Activated naive CD8-positive, alpha-beta T cell treated with anti-CD3 and anti-CD28 coated beads, Interleukin-2, amount 50 U/mL, for 24 hours (primary cell): Measurements from ENCODE around the gene IGFL4.

Experiments used
- ATAC-seq: fragments of 150-1000 bp; cut with Tn5 transposase; one replicate; pipeline ENCODE4 v1.10.0; 2021
- DNase-seq: peaks from one replicate; pipeline ENCODE4 v3.0.0; 2021
- H3K27ac Mint-ChIP-seq: one replicate; pipeline ENCODE4 v1.8.0; 2021; ENCODE audit warnings: mild to moderate bottlenecking, mixed read lengths
- H3K27me3 Mint-ChIP-seq: one replicate; pipeline ENCODE4 v1.8.0; 2021; ENCODE audit warnings: mixed read lengths
- H3K36me3 Mint-ChIP-seq: one replicate; pipeline ENCODE4 v1.8.0; 2021; ENCODE audit warnings: low read depth, mixed read lengths
- H3K4me1 Mint-ChIP-seq: one replicate; pipeline ENCODE4 v1.8.0; 2021; ENCODE audit warnings: mixed read lengths
- H3K4me3 Mint-ChIP-seq: one replicate; pipeline ENCODE4 v1.8.0; 2021; ENCODE audit warnings: mild to moderate bottlenecking, moderate library complexity, mixed read lengths
- H3K9me3 Mint-ChIP-seq: one replicate; pipeline ENCODE4 v1.8.0; 2021; ENCODE audit warnings: mixed read lengths

Gene IGFL4

DNA sequence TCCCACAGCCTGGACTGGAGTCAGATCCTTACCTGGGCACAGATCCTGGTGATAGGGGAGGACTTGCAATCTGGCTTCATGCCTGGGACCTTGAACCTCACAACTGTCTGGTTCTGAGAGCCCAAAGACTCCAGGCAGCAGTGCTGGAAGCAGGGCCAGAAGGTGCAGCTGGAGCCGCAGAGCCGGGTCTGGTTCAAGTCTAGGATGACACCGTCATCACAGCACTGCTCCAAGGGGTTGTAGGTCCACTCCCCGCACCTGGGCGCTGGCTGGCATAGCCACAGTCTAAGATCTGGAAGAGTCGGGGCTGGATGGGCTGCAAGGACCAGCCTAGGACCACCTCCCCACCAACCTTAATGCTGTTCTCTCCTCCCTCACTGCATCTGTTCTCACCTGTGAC, 677 bp downstream of the IGFL4 start:
- ATAC-seq, result no peak
- H3K4me1 Mint-ChIP-seq, result no peaks in the 10 kb centered on the region
- no peaks in the 10 kb centered on the region for H3K36me3 Mint-ChIP-seq
- H3K27ac Mint-ChIP-seq, result no peak overlapping the region
- H3K4me3 Mint-ChIP-seq, result no peak overlapping the region
- peaks cover 47% of the 10 kb centered on the region for H3K27me3 Mint-ChIP-seq
- H3K9me3 Mint-ChIP-seq, result no peaks in the 10 kb centered on the region
- no peak for DNase-seq

DNA sequence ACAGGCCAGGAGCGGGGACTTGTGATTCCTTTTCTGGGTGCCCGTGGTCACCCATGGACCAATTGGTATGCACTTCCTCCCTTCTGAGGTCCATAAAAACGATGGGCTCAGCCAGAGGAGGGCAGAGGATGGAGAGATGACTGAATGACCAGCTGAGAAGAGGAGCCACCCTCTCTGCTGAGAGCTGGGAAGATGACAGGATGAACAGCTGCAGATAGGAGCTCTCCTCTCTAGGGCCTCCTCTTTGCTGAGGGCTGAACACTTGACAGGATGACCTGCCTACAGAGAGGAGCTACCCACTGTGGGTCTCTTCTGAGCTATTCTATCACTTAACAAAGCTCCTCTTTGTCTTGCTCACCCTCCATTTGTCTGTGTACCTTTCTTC, 4.1 kb downstream of the IGFL4 start:
- DNase-seq, result no peak
- ATAC-seq, result no peak
- Mint-ChIP-seq H3K27me3 (peaks cover 24% of the 10 kb centered on the region), H3K4me3 (no peak overlapping the region), H3K4me1 (no peaks in the 10 kb centered on the region), H3K9me3 (no peaks in the 10 kb centered on the region), H3K27ac (no peak overlapping the region), H3K36me3 (no peaks in the 10 kb centered on the region)

DNA sequence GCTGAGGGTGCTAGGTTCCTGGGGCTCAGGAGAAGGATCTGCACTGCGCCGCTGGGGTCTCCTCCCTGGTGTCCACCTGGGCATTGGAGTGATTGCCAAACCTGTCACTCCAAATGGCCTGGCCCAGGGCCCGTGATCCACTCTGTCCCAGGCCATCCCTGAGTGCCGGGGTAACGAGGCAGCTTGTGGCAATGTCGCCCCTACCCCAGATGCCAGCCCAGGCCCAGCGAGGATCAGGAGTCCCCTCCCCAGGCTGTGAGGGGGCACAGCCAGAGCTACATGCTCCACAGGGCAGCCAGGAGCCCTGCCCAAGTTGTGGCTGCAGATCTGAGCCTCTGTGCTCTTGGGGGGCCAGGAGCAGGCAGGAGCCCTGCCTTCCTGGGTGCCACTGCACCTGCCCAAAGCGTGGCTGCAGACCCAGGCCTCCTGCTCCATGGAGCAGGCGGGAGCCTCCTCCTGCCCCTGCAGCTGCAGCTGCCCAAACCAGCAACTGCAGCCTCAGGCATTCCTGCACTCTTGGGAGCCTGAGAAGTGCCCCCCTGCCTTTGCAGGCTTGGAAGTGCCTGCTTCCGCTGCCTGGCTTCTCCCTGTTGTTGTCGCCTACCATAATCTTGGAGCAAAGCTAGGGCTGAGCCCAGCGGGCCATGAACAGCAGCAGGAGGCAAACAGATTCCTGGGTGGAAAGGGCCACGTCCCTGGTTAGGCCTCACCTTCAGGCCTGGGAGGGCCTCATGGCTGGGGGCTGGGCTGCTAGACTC, 4.6 kb downstream of the IGFL4 start:
- Mint-ChIP-seq H3K9me3 (no peaks in the 10 kb centered on the region), H3K27ac (no peak overlapping the region), H3K36me3 (no peaks in the 10 kb centered on the region), H3K27me3 (peaks cover 20% of the 10 kb centered on the region), H3K4me1 (no peaks in the 10 kb centered on the region), H3K4me3 (no peak overlapping the region)
- DNase-seq (no peak), ATAC-seq (no peak)

DNA sequence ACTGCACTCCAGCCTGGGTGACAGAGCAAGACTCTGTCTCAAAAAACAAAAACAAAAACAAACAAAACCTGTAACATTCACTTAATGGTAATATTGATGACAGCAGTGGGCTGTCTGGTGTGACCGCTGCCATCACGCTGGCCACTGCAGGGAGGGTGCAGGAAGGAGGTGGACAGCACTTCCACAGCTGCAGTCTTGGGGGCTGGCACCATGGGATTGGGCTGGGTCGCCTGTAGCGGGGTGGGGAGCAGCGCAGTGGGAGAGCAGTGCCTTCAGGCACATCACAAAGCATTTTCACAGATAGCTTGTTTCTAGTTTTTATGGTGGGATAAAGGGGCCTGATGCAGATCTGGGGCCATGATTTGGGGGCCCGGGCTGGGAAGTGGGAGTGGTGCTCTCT, 5.3 kb downstream of the IGFL4 start:
- Mint-ChIP-seq H3K4me3 (no peak overlapping the region), H3K36me3 (no peaks in the 10 kb centered on the region), H3K9me3 (no peaks in the 10 kb centered on the region), H3K4me1 (no peaks in the 10 kb centered on the region), H3K27ac (no peak overlapping the region), H3K27me3 (peaks cover 15% of the 10 kb centered on the region)
- DNase-seq (no peak), ATAC-seq (no peak)

DNA sequence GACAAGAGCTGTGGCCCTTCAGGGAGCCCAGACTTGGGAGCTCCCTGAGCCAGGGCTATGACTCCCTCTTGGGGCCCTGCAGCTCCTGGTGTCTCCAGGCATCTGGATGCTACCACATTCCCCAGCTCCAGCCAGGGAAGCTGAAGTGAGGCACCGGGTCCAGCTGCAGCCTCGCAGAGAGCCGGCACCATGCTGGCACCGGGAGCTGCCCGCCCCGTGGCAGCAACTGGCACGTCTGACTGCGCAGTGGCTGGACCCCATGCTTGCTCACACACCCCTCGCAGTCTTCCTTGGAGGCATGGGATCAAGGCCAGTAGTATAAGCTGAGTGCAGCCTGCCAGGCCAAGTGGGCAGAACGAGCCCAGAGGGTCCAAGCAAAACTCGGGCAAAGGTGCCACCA, 7.4 kb downstream of the IGFL4 start:
- Mint-ChIP-seq H3K4me3 (no peak overlapping the region), H3K27me3 (peaks cover 14% of the 10 kb centered on the region), H3K27ac (no peak overlapping the region), H3K9me3 (no peaks in the 10 kb centered on the region), H3K4me1 (peaks cover 2% of the 10 kb centered on the region), H3K36me3 (no peaks in the 10 kb centered on the region)
- DNase-seq, result no peak
- ATAC-seq, result no peak

DNA sequence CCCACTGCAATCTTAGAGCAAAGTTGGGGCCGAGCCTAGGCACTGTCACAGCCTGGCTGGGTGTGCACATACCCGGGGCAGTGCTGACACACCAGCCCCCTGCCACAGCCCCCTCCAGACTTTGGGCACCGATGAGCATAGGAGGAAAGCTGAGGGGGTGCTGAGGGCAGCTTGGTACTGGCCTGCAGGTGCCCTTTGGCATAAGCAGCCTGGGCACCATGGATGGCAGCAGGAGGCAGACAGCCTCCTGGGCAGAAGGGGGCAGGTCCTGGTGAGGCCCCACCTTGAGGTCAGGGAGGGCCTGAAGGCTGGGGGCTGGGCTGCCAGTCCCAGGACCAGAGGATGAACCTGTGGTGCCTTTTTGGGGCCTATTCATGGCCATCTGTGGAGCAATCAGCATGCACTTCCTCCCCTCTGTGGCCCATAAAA, 8.2 kb downstream of the IGFL4 start:
- no peak overlapping the region for H3K4me3 Mint-ChIP-seq

DNA sequence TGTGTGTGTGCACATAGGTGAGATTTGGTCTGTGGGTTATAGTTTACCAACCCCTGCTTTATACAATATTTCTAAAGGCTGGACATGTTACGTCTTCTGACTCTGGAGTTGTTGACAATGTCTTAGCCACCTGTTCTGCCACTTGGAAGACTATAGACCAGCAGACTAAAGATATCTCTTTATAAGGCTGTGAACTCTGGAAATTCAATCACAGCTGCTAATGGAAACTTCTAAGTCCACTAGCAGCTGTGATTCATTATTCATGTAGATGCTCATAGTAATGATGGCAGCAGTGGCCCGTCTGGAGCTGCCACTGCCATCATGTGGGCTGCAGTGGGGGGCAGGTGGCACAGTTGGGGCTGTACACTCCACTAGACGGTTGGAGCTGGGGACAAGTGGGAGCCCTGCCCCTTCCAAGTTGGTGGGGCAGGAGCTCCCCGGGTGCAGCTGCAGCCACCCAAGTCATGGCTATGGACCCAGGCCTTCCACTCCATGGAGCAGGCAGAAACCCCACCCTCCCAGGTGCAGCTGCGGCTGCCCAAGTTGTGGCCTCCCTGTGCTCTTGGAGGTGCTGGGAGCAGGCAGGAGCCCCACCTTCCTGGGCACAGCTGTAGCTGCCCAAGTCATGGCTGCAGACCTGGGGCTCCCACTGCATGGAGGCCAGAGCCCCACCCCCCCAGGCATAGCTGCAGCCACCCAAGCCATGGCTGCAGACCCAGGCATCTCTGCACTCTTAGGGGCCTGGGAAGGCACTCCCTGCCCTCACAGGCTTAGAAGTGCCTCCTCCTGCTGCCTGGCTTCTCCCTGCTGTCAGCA, 8.8 kb downstream of the IGFL4 start:
- H3K4me1 Mint-ChIP-seq, result peaks cover 2% of the 10 kb centered on the region
- H3K27ac Mint-ChIP-seq, result no peak overlapping the region
- peaks cover 14% of the 10 kb centered on the region for H3K27me3 Mint-ChIP-seq
- H3K9me3 Mint-ChIP-seq, result no peaks in the 10 kb centered on the region
- DNase-seq, result no peak
- H3K36me3 Mint-ChIP-seq, result no peaks in the 10 kb centered on the region
- H3K4me3 Mint-ChIP-seq, result no peak overlapping the region
- ATAC-seq, result no peak

More for the DNA sequence above, 8.2 kb downstream of the IGFL4 start:
- Mint-ChIP-seq H3K27me3 (peaks cover 14% of the 10 kb centered on the region), H3K9me3 (no peaks in the 10 kb centered on the region), H3K36me3 (no peaks in the 10 kb centered on the region), H3K27ac (no peak overlapping the region), H3K4me1 (peaks cover 2% of the 10 kb centered on the region)
- ATAC-seq (no peak), DNase-seq (no peak)

DNA sequence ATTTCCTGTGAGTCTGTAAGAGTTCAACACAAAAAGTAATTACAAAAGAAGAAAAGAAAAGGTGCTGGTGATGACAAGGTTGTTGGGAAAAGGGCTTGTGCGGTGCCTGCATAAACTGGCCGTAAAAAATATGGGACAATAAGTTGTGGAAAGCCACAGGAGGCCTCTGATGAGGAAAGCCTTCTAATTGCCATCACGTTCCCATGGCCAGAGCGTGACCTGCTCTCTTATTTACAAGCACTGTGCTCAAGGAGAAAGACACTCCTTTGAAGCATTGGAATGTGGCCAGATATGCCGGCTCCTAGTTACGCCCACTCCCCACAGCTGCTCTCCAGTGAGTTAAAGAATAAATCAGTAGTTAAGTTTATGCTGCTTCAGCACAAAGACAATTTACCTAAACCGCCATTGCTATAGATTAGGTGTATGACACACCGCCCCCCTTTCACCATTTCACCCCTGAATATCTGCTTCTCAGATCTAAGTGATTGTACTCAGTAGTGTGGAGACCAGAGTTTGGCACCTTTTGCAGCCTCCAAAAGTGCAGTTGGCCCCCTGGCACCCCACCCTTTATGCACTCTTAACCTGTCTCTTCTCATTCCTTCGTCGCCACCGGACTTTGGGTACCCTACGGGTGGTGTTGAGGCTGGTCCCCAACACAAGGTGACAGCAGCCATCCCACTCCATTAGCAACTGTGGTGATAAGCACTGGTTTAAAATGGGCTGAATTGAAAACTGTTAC, 9.8 kb downstream of the IGFL4 start:
- peaks cover 11% of the 10 kb centered on the region for H3K4me1 Mint-ChIP-seq
- ATAC-seq (no peak), DNase-seq (no peak)
- peaks cover 24% of the 10 kb centered on the region for H3K27me3 Mint-ChIP-seq
- no peaks in the 10 kb centered on the region for H3K9me3 Mint-ChIP-seq
- no peak overlapping the region for H3K4me3 Mint-ChIP-seq
- no peaks in the 10 kb centered on the region for H3K36me3 Mint-ChIP-seq
- H3K27ac Mint-ChIP-seq, result no peak overlapping the region

DNA sequence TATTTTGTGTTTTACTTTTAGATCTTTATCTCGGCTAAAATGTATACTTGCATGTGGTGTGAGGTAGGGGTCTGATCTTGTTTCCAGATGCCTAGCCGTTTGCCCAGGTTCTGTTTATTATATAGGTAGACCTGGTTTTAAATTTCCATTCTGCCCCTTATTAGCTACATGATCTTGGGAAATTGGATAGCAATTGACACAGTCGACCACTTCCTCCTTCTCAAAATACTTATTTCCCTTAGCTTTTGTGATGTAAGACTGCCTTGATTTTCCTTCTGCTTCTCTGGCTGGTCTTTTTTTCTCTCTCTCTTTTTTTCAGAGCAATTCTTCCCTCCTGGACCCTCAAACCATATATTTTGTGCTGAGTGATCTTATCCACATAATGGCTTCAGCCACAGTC, 15.0 kb downstream of the IGFL4 start:
- Mint-ChIP-seq H3K36me3 (no peaks in the 10 kb centered on the region), H3K27me3 (peaks cover 41% of the 10 kb centered on the region), H3K9me3 (no peaks in the 10 kb centered on the region), H3K27ac (no peak overlapping the region), H3K4me3 (no peak overlapping the region), H3K4me1 (peaks cover 16% of the 10 kb centered on the region)
- ATAC-seq (no peak), DNase-seq (no peak)

DNA sequence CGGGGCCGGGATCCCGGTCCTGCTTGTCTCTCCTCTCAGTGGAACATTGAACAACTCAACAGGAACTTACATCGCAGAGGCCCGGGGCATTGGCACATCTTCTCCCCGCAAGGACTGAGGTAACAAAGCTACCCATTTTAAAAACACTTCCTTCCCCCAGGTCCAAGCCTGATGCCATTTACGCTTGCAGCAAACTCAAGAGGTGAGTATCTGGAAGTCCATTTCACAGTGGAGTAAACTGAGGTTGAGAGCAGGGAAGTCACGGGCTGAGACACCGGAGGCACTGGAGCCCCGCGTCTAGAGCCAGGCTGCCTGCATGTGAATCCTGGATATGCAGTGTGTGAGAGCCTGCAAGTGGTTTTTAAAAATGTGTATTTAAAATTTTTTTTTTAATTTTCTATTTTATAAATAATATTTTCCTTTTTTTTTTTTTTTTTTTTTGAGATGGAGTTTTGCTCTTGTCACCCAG, 17.5 kb downstream of the IGFL4 start:
- H3K27ac Mint-ChIP-seq, result no peak overlapping the region
- H3K9me3 Mint-ChIP-seq, result no peaks in the 10 kb centered on the region
- H3K27me3 Mint-ChIP-seq, result peaks cover 31% of the 10 kb centered on the region
- no peak overlapping the region for H3K4me3 Mint-ChIP-seq
- H3K4me1 Mint-ChIP-seq, result peaks cover 14% of the 10 kb centered on the region
- no peaks in the 10 kb centered on the region for H3K36me3 Mint-ChIP-seq
- ATAC-seq, result no peak
- no peak for DNase-seq

DNA sequence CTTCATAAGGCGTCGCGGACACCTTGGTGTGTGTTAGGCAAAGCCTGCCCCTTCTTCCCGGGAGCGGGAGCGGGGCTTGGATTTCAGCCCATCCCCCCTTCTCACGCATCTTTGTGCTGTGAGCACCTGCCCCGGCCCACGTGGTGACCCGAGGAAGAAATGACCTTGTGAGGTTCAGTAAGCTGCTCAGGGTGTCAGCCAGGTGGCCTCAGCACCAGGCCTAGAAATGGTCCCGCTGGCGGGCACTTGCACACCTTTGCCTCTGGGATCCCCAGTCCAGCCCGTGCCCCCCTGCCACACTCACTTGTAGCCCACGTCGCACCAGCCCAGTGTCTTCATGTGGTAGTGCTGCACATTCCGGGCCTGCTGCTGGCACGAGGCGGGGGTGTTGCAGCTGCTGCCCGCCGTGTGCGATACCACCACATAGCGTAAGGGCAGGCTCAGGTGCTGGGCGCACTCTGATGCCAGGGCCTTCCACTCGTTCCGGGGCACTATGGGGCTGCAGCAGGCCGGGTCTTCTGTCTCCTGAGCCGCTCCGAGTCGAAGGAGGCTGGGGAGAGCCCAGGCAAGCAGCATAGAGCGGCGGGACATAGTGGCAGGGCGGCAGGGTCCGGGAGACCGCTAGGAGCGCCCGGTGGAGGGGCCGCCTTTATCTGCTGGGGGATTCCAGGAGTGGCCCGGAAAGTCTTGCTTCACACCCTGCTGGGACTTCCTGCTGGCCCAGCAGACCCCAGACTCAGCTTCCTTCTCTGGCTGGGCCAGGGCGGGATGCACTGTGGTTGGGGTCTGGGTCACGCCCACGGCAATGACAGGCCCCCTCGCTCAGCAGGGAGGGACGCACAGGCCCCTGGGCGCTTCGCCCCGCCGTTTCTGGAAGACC, 18.1 kb downstream of the IGFL4 start, which contains the start of gene PGLYRP1:
Gene PGLYRP1, minus strand, starts transcription at position 623 of the 880 bp plus-strand sequence. Its CDS starts 32 bp downstream, at position 591.
- Mint-ChIP-seq H3K27ac (no peak within 1 kb of the TSS), H3K9me3 (no peaks in the 10 kb centered on the region), H3K4me3 (no peak within 1 kb of the TSS)

DNA sequence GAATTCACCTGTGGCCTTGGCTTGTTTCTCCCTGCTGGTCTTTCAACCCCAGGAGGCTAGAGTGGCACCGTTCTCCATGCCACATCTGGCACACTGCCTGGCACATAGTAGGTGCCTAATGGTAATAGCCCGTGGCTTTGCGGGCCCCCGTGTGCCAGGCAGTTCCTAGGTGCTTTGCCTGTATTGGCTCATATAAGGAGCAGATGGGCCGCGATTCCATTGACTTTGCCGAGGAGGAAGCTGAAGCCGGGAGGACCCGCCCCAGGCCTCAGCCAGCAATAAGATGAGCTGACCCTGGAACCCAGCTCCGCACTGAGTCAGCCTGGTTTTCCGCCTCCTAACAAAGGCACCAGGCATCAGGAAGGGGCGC, 18.8 kb downstream of the IGFL4 start:
- Mint-ChIP-seq H3K4me3 (no peak overlapping the region), H3K27ac (no peak overlapping the region), H3K27me3 (peaks cover 31% of the 10 kb centered on the region)

More for the DNA sequence above, 18.1 kb downstream of the IGFL4 start, which contains the start of gene PGLYRP1:
- Mint-ChIP-seq H3K4me1 (peaks cover 14% of the 10 kb centered on the region), H3K36me3 (no peaks in the 10 kb centered on the region), H3K27me3 (peaks cover 31% of the 10 kb centered on the region)
- DNase-seq (no peak), ATAC-seq (no peak)

DNA sequence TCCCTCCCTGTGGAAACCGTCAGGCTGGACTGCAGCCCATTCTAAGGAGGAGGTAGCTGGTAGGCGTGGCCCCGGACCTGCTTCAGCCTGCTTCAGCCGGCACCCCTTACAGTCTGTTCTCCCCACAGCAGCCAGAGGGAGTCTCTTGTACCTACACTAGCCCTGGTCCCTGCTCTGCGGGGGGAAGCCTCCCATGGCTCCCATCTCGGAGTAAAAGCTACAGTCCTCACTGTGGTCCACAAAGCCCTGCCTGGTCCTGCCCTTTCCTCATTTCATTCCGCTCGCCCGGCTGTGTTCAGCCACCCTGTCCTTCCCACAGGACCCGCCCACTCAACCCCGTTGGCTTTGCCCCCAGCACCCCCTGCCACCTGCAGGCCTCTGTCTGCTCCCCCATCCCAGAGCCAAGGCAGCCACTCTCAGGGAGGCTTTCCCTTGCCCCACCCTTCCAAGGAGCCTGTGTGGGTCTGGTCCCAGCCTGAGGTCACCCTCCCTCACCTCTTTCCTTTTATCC, 19.2 kb downstream of the IGFL4 start:
- no peak overlapping the region for H3K27ac Mint-ChIP-seq
- peaks cover 28% of the 10 kb centered on the region for H3K27me3 Mint-ChIP-seq
- no peaks in the 10 kb centered on the region for H3K36me3 Mint-ChIP-seq
- no peak overlapping the region for H3K4me3 Mint-ChIP-seq
- DNase-seq (no peak), ATAC-seq (no peak)
- no peaks in the 10 kb centered on the region for H3K9me3 Mint-ChIP-seq
- H3K4me1 Mint-ChIP-seq, result peaks cover 14% of the 10 kb centered on the region

More for the DNA sequence above, 18.8 kb downstream of the IGFL4 start:
- Mint-ChIP-seq H3K4me1 (peaks cover 15% of the 10 kb centered on the region), H3K9me3 (no peaks in the 10 kb centered on the region), H3K36me3 (no peaks in the 10 kb centered on the region)
- ATAC-seq, result no peak
- no peak for DNase-seq

DNA sequence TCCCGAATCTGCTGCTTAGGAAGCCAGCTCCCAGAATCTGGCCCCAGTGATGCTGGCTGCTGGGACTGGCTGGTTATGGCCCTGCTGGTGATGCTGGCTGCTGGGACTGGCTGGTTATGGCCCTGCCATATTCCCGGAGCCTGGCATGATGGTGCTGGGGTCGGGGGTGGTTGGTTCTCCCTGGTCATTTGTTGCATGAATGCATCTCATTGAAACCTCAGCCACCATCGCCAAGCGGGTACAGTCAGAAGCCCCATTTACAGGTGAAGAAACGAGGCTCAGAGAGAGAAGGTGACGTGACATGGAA, 20.0 kb downstream of the IGFL4 start:
- H3K4me3 Mint-ChIP-seq, result no peak overlapping the region
- ATAC-seq (no peak), DNase-seq (no peak)
- H3K4me1 Mint-ChIP-seq, result peaks cover 11% of the 10 kb centered on the region
- H3K9me3 Mint-ChIP-seq, result no peaks in the 10 kb centered on the region
- no peak overlapping the region for H3K27ac Mint-ChIP-seq
- peaks cover 24% of the 10 kb centered on the region for H3K27me3 Mint-ChIP-seq
- no peaks in the 10 kb centered on the region for H3K36me3 Mint-ChIP-seq
